GM12873 (cell line): Measurements from ENCODE around the gene KIRREL3.

Source experiments
- CTCF ChIP-seq: IDR thresholded peaks from 2 replicates; pipeline ENCODE4 v1.5.1; 2012; ENCODE audit warnings: low read depth, mild to moderate bottlenecking, moderate library complexity, low read length, control low read depth; ENCODE audit not compliant: insufficient read depth; ENCODE audit errors: missing control alignments

Gene KIRREL3

DNA sequence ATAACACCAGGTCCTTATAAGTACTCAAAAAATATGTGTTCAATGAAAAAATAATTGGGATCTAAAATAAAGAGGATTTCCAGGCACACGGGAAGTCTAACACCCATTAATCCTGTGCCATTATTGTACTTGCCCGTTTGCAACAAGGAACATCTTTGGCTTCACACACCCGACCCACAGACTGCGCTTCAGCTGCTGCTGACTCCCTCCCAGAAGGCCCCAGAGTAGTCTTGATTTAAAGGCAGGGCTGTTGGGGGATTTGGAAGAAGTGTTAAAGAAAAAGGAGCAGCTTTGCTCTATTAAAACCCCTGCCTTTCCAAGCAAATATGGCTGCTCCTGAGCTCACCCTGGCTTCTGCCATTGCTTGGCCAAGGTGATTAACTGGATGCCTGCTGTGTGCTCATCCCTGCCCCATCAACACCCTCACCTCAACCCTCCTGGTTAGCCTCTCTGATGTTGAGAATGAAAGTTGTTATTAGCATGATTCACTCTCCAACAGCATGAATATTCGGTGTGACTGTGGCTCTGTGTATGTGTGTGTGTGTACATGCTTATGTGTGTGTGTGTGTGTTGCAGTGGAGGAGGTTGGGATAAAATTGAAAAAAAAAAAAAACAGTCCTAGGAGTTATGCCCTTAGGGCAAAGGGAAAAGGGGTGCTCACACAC is 76.1 kb downstream of the KIRREL3 start:
- no peak for TF ChIP-seq CTCF

- TF ChIP-seq CTCF = no peak
Measured at GRCh38 chr11:126920833-126921232, 79.7 kb downstream of the KIRREL3 start.

DNA sequence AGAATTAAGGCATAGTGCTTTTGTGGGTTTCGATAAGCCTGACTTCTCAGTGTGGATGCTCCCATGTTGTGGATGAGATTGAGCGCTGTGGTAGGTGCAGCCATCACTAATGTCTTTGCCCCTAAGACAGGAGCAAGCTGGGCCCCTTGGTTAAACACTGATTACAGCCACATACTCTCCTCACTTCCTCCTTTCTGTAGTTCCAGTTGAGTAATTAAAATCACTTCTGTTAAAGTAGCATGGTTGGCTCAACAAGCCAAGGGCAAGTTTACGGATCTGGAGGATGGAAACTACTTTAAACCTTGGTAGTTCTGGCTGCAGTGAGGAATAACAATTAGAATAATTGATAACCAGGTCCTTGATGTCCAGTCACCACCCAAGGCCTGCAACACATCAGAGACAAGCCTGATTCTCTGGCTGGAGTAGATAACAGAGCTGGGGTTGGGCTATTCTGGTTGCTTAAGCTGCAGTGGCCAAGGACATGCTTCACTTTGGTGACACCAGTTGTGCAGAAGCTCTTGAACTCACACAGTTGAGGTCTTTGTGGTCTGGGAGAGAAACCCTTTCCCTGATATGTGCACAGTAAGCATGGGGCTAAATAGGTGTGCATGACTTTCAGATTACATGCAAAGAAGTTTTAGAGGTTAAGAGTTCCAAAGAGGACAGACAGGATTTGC is 81.3 kb downstream of the KIRREL3 start:
- TF ChIP-seq CTCF = no peak

GRCh38 chr11:126918556-126918955 is 82.0 kb downstream of the KIRREL3 start:
- no peak for TF ChIP-seq CTCF

- TF ChIP-seq CTCF = no peak
Measured at GRCh38 chr11:126917531-126918204, 82.9 kb downstream of the KIRREL3 start.

- TF ChIP-seq CTCF = no peak
Measured at GRCh38 chr11:126915430-126915829, 85.1 kb downstream of the KIRREL3 start.

DNA sequence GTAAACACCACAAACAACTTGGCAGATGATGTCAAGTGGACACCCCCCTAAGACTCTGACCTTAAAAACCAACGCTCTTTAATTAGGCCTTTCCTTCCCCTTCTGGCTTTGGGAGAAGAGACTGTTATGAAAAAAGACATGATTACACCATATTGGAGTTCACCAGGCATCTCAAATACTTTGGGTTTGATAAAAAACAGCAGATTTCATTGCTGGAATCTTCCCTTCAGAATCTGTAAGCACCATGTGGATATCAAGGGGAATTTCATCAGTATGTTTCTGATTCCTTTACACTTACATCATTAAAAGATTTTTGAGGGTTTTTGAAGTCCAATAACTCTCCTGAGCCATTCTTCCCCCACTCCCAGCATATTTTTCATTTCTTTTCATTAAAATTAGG is 85.6 kb downstream of the KIRREL3 start:
- no peak for TF ChIP-seq CTCF
